Retinal pigment epithelial cell (primary cell): Measurements from ENCODE around the gene GJB3.
"Not testable (repeated sequence)": the region's sequence is repeated elsewhere in the genome, so short reads cannot be mapped to it uniquely, and the experiment has no call there.

Experiments
- DNase-seq: peaks from one replicate; pipeline ENCODE4 v3.0.0-alpha.2; 2010; ENCODE audit warnings: low read depth
- H3K4me3 ChIP-seq: 2 replicates; pipeline ENCODE4 v1.5.1; 2011; ENCODE audit warnings: mild to moderate bottlenecking, low read length, control low read depth, moderate library complexity
- TF ChIP-seq, protein P1 (sequence below): conservative IDR thresholded peaks from 2 replicates; pipeline ENCODE4 v1.5.1; 2011; ENCODE audit warnings: low read depth, low read length, control low read depth, inconsistent platforms

The GJB3 gene

DNA sequence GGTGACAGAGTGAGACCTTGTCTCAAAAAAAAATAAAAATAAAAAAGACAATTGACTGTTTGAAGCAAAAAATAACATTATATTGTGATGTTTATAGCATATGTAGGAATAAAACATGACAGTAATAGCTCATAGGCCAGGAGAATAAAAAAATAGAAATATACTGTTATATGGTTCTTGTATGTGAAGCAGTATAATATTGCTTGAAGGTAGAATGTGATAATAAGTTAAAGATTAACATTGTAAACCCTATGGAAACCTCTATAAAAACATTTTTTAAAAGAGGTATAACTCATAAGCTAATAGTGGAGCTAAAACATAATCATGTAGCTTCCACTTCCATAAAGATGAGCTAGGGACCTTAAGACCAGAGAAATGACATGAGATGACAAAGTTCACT, 35.3 kb downstream of the GJB3 start:
- DNase-seq, result no peak
- TF ChIP-seq, protein P1, sequence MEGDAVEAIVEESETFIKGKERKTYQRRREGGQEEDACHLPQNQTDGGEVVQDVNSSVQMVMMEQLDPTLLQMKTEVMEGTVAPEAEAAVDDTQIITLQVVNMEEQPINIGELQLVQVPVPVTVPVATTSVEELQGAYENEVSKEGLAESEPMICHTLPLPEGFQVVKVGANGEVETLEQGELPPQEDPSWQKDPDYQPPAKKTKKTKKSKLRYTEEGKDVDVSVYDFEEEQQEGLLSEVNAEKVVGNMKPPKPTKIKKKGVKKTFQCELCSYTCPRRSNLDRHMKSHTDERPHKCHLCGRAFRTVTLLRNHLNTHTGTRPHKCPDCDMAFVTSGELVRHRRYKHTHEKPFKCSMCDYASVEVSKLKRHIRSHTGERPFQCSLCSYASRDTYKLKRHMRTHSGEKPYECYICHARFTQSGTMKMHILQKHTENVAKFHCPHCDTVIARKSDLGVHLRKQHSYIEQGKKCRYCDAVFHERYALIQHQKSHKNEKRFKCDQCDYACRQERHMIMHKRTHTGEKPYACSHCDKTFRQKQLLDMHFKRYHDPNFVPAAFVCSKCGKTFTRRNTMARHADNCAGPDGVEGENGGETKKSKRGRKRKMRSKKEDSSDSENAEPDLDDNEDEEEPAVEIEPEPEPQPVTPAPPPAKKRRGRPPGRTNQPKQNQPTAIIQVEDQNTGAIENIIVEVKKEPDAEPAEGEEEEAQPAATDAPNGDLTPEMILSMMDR, result no peak
- H3K4me3 ChIP-seq, result no peak overlapping the region

DNA sequence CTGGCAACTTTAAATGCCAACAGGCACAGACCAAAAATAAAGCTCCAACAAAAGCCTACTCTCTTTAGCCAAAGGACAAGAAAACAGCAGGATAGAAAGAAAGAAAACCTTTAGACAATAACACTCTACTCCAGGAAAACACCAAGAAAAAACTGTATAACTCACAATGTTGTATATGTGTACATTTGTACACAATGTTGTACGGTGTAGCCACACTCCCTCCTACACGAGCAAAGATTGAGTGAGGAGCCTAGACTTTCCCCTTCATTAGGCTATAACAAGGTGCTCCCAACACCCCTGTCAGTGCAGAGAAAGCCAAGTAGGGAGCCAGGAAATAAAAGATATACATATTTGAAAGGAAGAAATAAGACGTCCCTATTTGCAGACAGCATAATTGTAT, 35.8 kb downstream of the GJB3 start:
- no peak for DNase-seq
- no peak overlapping the region for H3K4me3 ChIP-seq
- TF ChIP-seq, protein P1, result no peak

- not testable (repeated sequence) for H3K4me3 ChIP-seq, DNase-seq
These were observed 37.8 kb downstream of the GJB3 start for GRCh38 chr1:34818862-34819261.

DNA sequence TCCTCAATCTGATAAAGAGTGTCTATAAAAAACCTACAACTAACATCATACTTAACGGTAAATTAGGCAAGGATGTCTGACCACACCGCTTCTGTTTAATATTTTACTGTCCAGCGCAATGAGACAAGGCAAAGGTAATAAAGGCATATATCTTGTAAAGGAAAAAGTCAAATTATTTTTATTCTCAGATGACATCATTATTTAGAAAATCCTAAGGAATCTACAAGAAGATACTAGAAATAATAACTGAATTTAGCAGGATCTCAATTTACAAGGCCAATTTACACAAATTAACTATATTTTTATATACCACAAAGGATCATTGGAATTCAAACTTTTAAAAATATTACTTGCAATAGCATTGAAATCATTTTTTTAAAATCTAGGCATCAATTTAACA, 41.2 kb downstream of the GJB3 start:
- no peak for DNase-seq
- no peak overlapping the region for H3K4me3 ChIP-seq
- TF ChIP-seq, protein P1, result no peak

DNA sequence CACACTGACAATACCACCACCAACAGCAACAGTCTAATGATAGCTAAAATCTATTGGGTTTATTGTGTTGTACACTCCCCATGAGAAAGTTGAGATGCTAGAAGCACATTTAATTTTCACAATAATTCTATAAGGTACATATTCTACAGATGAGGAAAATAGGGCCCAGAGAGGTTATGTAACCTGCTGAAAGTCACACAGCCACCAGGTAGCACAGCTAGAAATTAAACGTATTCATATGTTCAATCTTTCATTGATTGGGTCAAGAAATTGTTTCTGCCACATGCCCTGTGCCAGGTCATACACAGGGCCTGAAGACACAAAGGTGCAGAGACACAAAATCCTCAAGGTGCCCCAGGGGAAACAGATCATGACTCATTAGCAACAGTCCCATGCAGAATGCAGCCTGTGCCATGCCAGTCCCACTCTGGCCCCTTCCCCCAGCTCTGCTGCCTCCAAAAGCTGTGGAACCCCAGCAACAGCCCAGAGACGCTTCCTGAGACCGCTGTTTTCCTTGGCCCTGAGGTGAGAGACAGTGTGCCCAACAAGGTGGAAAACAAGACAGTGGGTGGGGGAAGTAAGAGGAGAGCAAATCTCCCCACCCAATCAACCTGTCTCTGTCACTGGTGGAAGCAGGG, 43.9 kb downstream of the GJB3 start:
- DNase-seq, result no peak
- no peak overlapping the region for H3K4me3 ChIP-seq
- TF ChIP-seq, protein P1, result no peak

DNA sequence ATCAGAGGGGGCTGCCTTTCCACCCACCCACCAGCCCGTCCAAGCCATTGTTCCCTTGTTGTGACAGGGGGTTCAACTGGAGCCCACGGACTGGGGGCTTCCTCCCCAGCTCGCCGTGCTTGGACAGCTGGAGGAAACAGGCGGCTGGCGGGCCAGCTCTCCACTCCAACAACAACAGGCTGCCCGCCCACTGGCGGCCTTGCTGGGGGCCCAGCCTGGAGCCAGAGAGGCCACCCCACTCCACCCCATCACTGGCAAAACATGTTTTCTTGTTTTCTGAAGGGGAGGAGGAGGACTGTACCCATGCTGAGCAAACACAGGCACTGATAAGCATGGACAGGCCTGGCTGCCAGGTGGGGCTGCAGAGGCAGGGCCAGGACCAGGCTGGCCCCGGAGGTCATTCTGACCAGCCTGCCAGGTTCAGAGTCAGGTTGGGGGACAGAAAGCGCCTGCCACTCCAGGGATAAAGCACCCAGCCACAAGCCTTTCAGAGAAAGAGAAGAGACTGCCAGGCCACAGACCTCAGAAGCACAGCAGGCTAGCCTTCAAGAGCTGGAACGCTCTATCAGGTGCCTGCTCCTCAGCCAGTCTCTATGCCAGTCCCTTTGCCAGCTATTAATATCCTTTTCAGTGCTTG, 44.6 kb downstream of the GJB3 start:
- H3K4me3 ChIP-seq, result no peak overlapping the region
- TF ChIP-seq, protein P1, result no peak
- no peak for DNase-seq

DNA sequence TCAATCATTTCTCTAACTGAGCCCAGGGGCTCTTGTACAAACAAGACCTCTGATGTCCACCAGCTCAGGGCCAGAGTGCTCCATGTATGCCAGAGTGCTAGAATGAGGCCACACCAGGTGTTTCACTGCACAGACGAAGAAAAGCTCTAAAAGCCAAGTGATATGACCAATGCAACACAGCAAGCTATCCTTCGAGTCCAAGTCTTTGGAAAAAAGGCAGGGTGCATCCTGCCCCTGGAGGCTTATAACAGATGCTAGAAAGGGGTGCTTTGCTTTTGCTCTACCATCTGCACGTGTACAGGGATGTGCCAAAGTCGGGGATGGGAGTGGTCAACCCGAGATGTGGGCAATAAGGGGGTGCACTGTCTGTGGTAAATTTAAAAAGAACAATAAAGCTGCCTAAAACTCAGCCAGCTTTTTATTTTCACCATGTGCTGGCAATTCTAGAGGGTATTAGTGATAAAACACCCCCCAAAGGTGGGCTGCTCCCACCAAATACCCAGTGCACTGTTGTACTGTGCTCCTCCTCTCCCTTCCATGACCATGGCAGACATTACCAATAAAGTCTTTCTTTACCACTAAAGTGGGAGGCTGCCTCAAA, 46.4 kb downstream of the GJB3 start:
- TF ChIP-seq, protein P1, result no peak
- no peak overlapping the region for H3K4me3 ChIP-seq
- DNase-seq, result no peak
